GM23338 (cell line): ENCODE data around the gene TULP4.

Experiments used
- CREB1 ChIP-seq: fragments of 250-450 bp; sonication (Bioruptor Pico); IDR thresholded peaks from 2 replicates; pipeline ENCODE4 v1.5.0; 2020; ENCODE audit warnings: low read depth, mild to moderate bottlenecking, moderate library complexity
- CTCF ChIP-seq, 2 experiments: fragments of 200-600 bp in 1 of 2; sonication (generic) in 1 of 2; conservative IDR thresholded peaks; 2 replicates each; pipeline versions ENCODE4 v1.5.1 to v1.6.1; 2016 to 2017; ENCODE audit warnings: antibody characterized with exemption in 2 of 2, low read depth in 2 of 2, mild to moderate bottlenecking in 2 of 2, moderate library complexity in 1 of 2
- EZH2 ChIP-seq: fragments of 200-600 bp; sonication (generic); IDR thresholded peaks from one replicate; pipeline ENCODE4 v1.8.0; 2017; ENCODE audit warnings: antibody characterized with exemption, mild to moderate bottlenecking, low read depth; ENCODE audit not compliant: unreplicated experiment
- EZH2phosphoT487 ChIP-seq: fragments of 200-600 bp; sonication (generic); IDR thresholded peaks from one replicate; pipeline ENCODE4 v1.8.1; 2018; ENCODE audit warnings: antibody characterized with exemption; ENCODE audit not compliant: unreplicated experiment
- JUNB ChIP-seq: IDR thresholded peaks from one replicate; pipeline ENCODE4 v1.6.1; 2016; ENCODE audit warnings: antibody characterized with exemption; ENCODE audit not compliant: unreplicated experiment
- NANOG ChIP-seq: IDR thresholded peaks from 2 replicates; pipeline ENCODE4 v1.6.1; 2016; ENCODE audit warnings: antibody characterized with exemption, borderline replicate concordance
- POLR2AphosphoS5 ChIP-seq: IDR thresholded peaks from 2 replicates; pipeline ENCODE4 v1.6.1; 2016; ENCODE audit warnings: antibody characterized with exemption, low read depth
- STAT1 ChIP-seq: IDR thresholded peaks from one replicate; pipeline ENCODE4 v1.6.1; 2016; ENCODE audit warnings: antibody characterized with exemption; ENCODE audit not compliant: unreplicated experiment

GRCh38 chr6:158334534-158334933, 22.3 kb downstream of the TULP4 start:
- TF ChIP-seq CTCF (conservative IDR thresholded peaks at IDR 0.05; ENCODE audit: low read depth in 2 of 2) (no peak), STAT1 (no peak), POLR2AphosphoS5 (no peak), EZH2 (no peak), EZH2phosphoT487 (no peak), NANOG (no peak), CREB1 (CRISPR knock-in tag) (no peak), JUNB (no peak)
